ENCODE measurements around the gene TRIM24.

- TF ChIP-seq POLR2A (IDR thresholded peaks at IDR 0.05) (no peak), CTCF (IDR thresholded peaks at IDR 0.05) (no peak)
Observed at GRCh38 chr7:138595454-138595853, 135.4 kb downstream of the TRIM24 start.

Data from ovary (tissue), 3 donors.